Mucosa of gallbladder (tissue), 1 donor: Measurements from ENCODE around the gene IPO4. TPM values are rescaled to one million over a fixed set of nuclear protein-coding genes. Genes with fewer than 3 reads are reported as not detected.

Source experiments
- DNase-seq: peaks from one replicate; pipeline ENCODE4 v3.0.0-alpha.2; 2020; ENCODE audit warnings: low spot score
- total RNA-seq: library from RNA; stranded (reverse); gene quantifications from one replicate; pipeline ENCODE4 v1.2.1, GENCODE V29; 2021
- donor health status: DM: no; HTN: no; CAD: no.

Gene IPO4
- total RNA-seq, 1 donor from 2014 or later = 23.0 TPM

GRCh38 chr14:24194186-24194872 lies 5.7 kb upstream of the IPO4 start:
- no peak for DNase-seq

DNA sequence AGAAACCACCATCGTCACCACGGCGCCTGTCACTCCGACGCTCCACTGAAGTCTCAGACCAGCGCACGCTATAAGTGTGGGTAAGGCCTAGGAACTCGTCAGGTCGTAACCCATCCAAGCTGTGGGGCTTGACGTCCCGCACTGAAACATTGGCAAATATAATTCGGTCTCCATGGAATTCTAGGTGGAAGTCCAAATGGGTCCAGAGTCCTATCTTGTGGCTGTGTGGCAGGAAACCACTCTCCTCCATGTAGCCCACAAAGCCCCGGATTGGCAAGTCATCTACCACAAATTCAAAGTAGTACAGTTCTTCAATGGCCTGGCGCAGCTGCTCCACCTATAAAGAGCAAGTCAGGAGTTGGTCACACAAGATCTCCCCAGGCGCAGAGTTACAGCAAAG lies 4.3 kb upstream of the IPO4 start:
- DNase-seq = no peak

- no peak for DNase-seq
These were observed 1.8 kb upstream of the IPO4 start for GRCh38 chr14:24190416-24190815.

GRCh38 chr14:24189460-24189859 lies 844 bp upstream of the IPO4 start:
- no peak for DNase-seq

DNA sequence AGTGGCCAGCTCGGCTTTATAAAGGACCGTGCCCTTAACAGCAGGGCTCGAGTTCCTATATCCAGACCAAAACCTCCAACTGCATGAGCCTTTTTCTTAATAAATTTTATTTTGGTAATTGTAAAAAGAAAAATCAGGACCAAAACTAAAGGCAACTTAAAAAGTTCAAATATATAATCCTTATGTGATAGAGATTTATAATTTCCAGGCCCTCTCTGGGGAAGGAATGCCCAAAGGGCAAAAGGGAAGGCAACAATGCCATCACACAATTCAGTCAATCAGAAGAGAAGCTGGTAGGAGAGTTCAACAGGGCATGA lies 401 bp upstream of the IPO4 start:
- no peak for DNase-seq

GRCh38 chr14:24187539-24187915 lies 1.1 kb downstream of the IPO4 start:
- DNase-seq = no peak

DNA sequence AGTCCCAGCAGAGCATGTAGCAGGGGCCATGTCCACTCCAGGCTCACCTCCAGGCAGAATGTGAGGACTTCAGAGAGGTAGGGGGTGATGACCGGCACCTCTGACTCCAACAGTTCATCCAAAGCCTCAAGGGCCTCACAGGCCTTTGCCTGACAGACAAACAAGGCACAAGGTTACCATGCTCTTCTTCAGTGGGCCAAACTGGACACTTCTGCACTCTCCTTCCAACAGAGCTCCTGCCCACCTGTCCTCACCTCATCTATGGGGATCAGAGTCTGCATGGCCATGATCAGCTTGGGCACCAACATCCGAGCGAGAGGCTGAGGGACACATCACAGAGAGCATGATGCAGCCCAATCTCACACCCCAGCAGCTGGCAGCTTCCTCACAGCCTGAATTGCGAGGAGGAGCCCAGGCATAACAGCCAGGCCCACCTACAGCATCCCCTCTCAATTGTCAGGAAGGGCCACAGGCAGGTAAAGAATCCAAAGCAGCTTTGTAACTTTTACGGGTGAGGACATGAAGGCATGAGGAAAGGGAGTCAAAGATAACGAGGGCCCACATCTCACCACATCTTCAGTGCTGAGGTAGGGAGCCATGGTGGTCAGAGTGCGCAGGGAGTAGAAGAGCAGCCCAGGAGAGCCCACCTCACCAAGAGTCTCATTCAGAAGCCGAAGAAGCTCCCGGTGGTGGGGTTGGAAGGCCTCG lies 1.6 kb downstream of the IPO4 start:
- no peak for DNase-seq

GRCh38 chr14:24185741-24186140 lies 2.9 kb downstream of the IPO4 start:
- DNase-seq = no peak

DNA sequence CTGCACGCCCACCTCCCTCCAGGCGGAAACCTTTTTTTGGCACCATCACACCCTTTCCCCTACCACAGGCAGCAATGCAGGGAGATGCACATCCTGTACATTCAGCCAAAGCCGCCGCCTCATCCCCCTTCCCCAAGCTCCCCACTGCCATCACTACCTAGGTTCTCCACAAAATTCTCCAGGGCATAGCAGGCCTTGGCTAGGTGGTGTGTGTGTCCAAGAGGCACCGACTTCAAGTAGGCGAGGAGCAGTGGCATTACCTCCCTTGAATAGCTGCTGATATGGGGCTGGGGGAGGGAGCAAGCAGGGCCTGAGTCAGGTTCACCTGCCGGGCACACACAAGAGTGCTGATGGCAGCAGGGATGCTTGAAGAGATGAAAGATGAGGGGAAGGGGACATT lies 3.6 kb downstream of the IPO4 start:
- no peak for DNase-seq

DNA sequence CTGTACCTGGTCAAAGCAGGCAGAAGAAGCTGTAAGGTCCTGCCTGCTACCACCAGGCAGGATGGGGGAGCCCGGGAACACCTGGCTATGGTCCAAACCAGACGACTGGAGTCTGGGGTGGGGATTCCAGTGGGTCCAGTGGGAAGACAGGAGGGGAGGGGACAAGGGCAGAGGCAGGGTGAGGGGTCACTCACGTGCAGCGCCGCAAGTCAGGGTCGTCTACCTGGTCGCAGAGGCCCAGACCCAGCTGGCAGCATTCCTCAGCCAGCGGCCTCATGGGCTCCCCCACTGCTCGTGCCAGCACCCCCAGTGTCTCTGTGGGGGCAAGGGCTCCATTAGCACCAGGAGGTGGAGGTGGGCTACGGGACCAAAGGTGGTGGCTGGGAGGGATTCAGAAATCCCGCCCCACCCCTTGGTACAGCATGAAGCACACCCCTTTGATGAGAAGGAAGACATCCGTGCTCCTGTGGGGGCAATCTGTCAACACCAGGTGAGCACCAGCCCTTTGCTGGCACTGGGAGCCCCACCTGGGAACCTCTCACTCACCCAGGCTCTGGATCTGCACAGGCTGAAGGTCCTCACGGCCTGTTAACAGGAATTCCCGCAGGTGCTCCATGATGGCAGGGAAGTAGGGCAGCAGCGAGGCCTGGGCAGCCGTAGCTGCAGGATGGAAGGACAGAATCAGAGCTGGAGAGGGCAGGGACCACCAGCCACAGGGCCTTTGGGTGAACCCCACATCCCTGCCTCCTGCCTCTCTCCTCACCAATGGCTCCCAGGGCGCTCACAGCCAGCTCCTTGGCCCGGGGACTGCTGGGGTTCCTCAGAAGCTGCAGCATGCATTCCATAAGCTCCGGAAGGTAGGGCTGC lies 4.3 kb downstream of the IPO4 start:
- no peak for DNase-seq

GRCh38 chr14:24183014-24183481 lies 5.6 kb downstream of the IPO4 start:
- no peak for DNase-seq

DNA sequence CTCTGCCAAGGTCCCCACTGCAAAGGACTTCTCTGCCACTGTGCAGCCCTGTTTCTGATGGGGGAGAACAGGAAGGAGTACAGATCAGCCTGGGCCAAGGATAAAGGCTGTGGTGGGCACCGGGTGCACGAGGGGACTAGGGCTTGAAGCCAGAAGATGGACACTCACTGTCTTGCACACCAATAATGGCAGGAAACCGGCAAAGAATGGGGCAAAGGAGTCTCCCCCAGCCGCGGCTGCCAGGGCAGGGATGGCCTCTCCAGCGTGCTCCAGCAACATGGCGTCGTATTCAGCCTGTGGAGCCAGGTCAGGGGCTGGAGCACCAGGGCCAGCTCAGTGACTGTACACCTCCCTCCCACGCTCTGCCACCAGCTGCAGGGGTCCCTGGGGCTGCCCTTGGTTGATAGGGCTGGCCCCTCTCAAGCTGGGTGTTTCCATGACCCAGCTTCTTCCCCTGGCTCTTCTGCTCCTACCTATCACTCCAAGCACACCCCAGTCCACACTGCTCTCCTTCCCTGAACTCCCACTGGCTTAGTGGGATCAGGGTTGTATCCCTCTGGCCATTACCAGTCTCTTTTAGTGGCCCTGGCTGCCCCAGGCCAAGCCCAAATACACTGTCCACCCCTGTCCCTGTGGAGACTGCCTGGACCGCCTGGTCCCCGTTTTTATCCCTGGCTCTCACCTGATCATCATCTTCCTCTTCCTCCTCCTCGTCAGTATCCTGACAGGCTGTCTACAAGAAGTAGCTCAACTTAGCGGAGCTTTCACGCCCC lies 6.3 kb downstream of the IPO4 start:
- no peak for DNase-seq

DNA sequence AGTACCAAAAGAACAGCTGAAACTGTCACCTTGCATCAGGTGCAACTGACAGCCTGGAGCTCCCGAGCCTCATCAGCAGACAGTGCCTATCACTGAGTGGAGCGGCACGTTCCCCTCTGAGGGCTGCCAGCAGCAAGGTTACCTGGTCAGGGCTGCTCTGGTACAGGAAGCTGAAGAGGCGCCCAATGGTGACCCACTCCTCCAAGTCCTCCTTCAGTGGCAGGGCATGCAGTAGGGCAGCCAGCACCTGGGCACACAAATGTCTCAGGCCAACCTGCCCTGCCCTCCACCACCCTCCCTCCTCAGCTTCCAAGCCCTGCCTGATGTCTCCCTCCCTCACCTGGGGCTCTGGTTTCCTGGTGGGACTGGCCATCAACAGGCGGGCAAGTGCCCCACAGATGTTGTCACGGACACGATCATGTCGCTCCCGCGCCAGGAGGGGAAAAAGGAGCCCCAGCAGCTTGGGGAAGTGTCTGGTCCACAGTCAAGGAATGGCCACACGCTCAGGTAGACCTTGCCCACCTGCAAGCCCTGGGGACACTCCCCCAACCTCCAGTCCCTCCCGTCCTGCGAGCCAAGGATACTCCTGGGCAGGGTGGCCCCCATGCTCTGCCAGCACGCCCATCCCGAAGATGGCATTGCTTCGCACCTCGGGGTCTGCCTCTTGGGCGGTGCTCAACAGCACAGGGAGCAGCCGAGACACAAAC lies 7.1 kb downstream of the IPO4 start:
- DNase-seq = no peak

GRCh38 chr14:24179961-24180796 lies 8.4 kb downstream of the IPO4 start:
- DNase-seq = no peak

DNA sequence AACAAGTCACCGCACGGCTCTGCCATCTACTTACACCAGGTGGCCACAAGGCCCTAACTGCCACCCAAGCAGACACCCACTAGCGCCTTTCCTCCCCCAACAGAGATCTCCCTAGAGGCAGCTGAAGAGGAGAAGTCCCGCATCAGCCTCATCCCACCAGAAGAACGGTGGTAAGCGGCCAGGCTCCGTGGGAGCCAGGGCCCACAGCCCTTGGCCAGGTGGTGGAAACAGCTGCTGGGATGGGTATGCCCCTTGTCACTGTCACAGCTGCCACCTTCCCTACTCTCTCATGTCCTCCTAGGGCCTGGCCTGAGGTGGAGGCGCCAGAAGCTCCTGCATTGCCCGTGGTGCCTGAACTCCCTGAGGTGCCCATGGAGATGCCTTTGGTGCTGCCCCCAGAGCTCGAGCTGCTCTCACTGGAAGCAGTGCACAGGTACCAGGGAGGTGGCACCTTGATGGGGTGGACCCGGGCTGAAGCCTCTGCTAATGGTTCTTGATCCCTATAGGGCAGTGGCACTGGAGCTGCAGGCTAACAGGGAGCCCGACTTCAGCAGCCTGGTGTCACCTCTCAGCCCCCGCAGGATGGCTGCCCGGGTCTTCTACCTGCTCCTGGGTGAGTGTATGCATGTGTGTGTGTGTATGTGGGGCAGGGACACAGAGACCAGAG lies 9.2 kb downstream of the IPO4 start:
- DNase-seq = no peak

GRCh38 chr14:24178399-24179178 lies 10.0 kb downstream of the IPO4 start:
- no peak for DNase-seq

- DNase-seq = no peak
These were observed 10.7 kb downstream of the IPO4 start for GRCh38 chr14:24177891-24178290.

- no peak for DNase-seq
These were observed 11.4 kb downstream of the IPO4 start for GRCh38 chr14:24177041-24177825.
